Astrocyte of the spinal cord (primary cell): ENCODE data around the gene SPCS1.
"Not testable (repeated sequence)": the region's sequence is repeated elsewhere in the genome, so short reads cannot be mapped to it uniquely, and the experiment has no call there.

Source experiments
- DNase-seq: peaks from one replicate; pipeline ENCODE4 v3.0.0; 2011; ENCODE audit warnings: low read depth, low spot score
- H3K4me3 ChIP-seq: 2 replicates; pipeline ENCODE4 v1.5.1; 2011; ENCODE audit warnings: low read depth, mild to moderate bottlenecking, low read length, moderate library complexity
- CTCF ChIP-seq: IDR thresholded peaks from 2 replicates; pipeline ENCODE4 v1.5.1; 2012; ENCODE audit warnings: low read depth, mild to moderate bottlenecking, low read length, inconsistent platforms
- in situ Hi-C: cut with HindIII; loops from 2 replicates; pipeline ENCODE4 v1.10.0; 2017; ENCODE audit warnings: low sequenced_read_pairs

The SPCS1 gene

GRCh38 chr3:52715714-52716305, 9.9 kb downstream of the SPCS1 start:
- H3K4me3 ChIP-seq = no peak overlapping the region
- TF ChIP-seq CTCF = no peak
- in situ Hi-C loops = no loop called here
- DNase-seq = no peak

GRCh38 chr3:52719618-52720017, 13.7 kb downstream of the SPCS1 start:
- in situ Hi-C loops = no loop called here
- H3K4me3 ChIP-seq = no peak overlapping the region
- no peak for TF ChIP-seq CTCF
- no peak for DNase-seq

- no peak for DNase-seq
- H3K4me3 ChIP-seq = no peak overlapping the region
- in situ Hi-C loops = no loop called here
- no peak for TF ChIP-seq CTCF
Observed at GRCh38 chr3:52721002-52721729, 15.3 kb downstream of the SPCS1 start.

- no peak overlapping the region for H3K4me3 ChIP-seq
- DNase-seq = no peak
- in situ Hi-C loops = no loop called here
- TF ChIP-seq CTCF = no peak
Observed at GRCh38 chr3:52721730-52722008, 15.8 kb downstream of the SPCS1 start.

- in situ Hi-C loops = no loop called here
- DNase-seq = no peak
- H3K4me3 ChIP-seq = no peak overlapping the region
- no peak for TF ChIP-seq CTCF
Observed at GRCh38 chr3:52722491-52722890, 16.6 kb downstream of the SPCS1 start.

GRCh38 chr3:52723935-52724334, 18.0 kb downstream of the SPCS1 start:
- in situ Hi-C loops = no loop called here
- no peak for TF ChIP-seq CTCF
- no peak overlapping the region for H3K4me3 ChIP-seq
- DNase-seq = no peak

GRCh38 chr3:52724511-52724910, 18.6 kb downstream of the SPCS1 start:
- H3K4me3 ChIP-seq = no peak overlapping the region
- in situ Hi-C loops = no loop called here
- DNase-seq = no peak
- TF ChIP-seq CTCF = no peak

DNA sequence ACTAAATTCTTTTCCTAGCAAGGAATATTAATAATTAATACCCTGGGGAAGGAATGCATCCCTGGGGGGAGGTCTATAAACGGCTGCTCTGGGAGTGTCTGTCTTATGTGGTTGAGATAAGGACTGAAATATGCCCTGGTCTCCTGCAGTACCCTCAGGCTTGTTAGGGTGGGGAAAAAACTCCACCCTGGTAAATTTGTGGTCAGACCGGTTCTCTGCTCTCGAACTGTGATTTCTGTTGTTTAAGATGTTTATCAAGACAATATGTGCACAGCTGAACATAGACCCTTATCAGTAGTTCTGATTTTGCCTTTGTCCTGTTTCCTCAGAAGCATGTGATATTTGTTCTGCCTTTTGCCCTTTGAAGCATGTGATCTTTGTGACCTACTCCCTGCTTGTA, 22.8 kb downstream of the SPCS1 start:
- in situ Hi-C loops, DNase-seq, H3K4me3 ChIP-seq: not testable (repeated sequence)
